BE2C (cell line): Measurements from ENCODE around the gene DCDC1.
"Not testable (repeated sequence)": the region's sequence is repeated elsewhere in the genome, so short reads cannot be mapped to it uniquely, and the experiment has no call there.

Experiments
- DNase-seq: peaks from one replicate; pipeline ENCODE4 v3.0.0-alpha.2; 2020
- H3K27me3 ChIP-seq: fragments of 250-450 bp; sonication (Bioruptor Pico); 2 replicates; pipeline ENCODE4 v1.5.1; 2020; ENCODE audit warnings: mild to moderate bottlenecking
- H3K36me3 ChIP-seq: fragments of 250-450 bp; sonication (Bioruptor Pico); 2 replicates; pipeline ENCODE4 v1.5.1; 2020; ENCODE audit warnings: mild to moderate bottlenecking
- H3K4me1 ChIP-seq: fragments of 250-450 bp; sonication (Bioruptor Pico); 2 replicates; pipeline ENCODE4 v1.5.1; 2020
- H3K4me3 ChIP-seq: 2 replicates; pipeline ENCODE4 v1.5.1; 2011; ENCODE audit warnings: low read depth, low read length
- H3K9me3 ChIP-seq: fragments of 250-450 bp; sonication (Bioruptor Pico); 2 replicates; pipeline ENCODE4 v1.5.1; 2020
- CTCF ChIP-seq: IDR thresholded peaks from 2 replicates; pipeline ENCODE4 v1.5.1; 2012; ENCODE audit warnings: mild to moderate bottlenecking, low read depth, low read length

The DCDC1 gene

DNA sequence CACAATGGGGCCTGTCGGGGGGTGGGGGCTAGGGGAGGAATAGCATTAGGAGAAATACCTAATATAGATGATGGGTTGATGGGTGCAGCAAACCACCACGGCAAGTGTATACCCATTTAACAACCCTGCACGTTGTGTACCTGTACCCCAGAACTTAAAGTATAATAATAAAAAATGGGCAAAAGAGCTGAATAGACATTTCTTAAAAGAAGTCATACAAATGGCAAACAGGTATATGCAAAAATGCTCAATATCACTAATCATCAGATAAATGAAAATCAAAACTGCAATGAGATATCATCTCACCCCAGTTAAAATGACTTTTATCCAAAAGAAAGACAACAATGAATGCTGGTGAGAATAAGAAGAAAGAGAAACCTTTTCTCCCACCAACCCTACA, 419.7 kb downstream of the DCDC1 start:
- DNase-seq, result no peak
- H3K9me3 ChIP-seq, result no peaks in the 10 kb centered on the region
- TF ChIP-seq CTCF, result no peak
- H3K27me3 ChIP-seq, result no peaks in the 10 kb centered on the region
- no peak overlapping the region for H3K4me3 ChIP-seq
- H3K4me1 ChIP-seq, result no peaks in the 10 kb centered on the region
- no peaks in the 10 kb centered on the region for H3K36me3 ChIP-seq

DNA sequence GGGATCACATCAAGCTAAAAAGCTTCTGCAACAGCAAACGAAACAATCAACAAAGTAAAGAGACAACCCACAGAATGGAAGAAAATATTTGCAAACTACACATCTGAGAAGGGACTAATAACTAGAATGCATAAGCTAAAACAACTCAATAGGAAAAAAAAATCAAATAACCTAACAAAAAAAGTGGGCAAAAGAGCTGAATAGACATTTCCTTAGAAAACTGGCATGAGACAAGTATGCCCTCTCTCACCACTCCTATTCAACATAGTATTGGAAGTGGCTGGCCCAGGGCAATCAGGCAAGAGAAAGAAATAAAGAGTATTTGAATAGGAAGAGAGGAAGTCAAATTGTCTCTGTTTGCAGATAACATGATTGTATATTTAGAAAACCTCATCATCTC, 421.8 kb downstream of the DCDC1 start:
- not testable (repeated sequence) for H3K36me3 ChIP-seq, H3K9me3 ChIP-seq, H3K27me3 ChIP-seq, DNase-seq, H3K4me3 ChIP-seq, H3K4me1 ChIP-seq

DNA sequence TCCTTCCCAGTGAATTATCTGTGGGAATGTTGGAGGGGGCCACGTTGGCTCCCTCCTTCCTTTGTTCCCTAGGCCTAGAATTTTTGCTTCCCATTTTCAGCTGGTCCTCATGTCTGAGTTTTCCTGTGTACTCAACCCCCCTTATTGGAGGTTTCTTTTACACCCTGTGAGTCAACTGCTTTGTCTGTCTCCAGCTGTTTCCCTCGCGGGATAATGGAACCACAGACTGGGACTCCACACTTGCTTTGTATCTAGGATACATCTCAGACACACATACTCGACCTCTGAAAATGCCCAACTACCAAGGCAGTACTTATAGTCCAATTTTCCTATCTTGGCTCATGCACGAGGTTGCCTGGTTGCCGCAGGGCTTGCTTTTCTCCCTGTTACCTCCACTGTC, 430.7 kb downstream of the DCDC1 start:
- TF ChIP-seq CTCF, result no peak

DNA sequence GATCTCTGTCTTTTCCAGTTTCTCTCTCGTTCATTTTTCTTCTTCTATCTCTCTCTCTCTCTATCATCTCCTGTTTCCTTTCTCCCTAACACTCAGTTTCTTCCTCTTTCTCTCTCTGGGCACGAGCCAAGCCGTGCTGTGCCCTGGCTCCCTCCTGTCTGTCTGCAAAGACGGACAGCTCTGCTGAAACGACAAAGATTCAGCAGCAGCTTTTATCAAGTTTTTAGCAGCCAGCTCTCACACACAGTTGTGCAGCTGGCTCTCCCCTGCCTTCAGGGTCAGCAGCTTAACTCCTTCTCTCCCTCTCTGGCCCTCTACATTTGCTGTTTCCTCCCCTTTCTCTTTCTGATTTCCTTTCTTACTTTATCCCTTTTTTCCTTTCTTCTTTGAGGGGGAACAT, 431.4 kb downstream of the DCDC1 start:
- Histone ChIP-seq H3K36me3 (no peaks in the 10 kb centered on the region), H3K9me3 (no peaks in the 10 kb centered on the region), H3K4me1 (no peaks in the 10 kb centered on the region), H3K4me3 (no peak overlapping the region), H3K27me3 (no peaks in the 10 kb centered on the region)
- TF ChIP-seq CTCF, result no peak
- DNase-seq, result no peak

More for the DNA sequence above, 430.7 kb downstream of the DCDC1 start:
- DNase-seq, result no peak
- Histone ChIP-seq H3K9me3 (no peaks in the 10 kb centered on the region), H3K4me1 (no peaks in the 10 kb centered on the region), H3K36me3 (no peaks in the 10 kb centered on the region), H3K27me3 (no peaks in the 10 kb centered on the region), H3K4me3 (no peak overlapping the region)

- Histone ChIP-seq H3K4me1 (no peaks in the 10 kb centered on the region), H3K9me3 (no peaks in the 10 kb centered on the region), H3K27me3 (no peaks in the 10 kb centered on the region), H3K36me3 (no peaks in the 10 kb centered on the region), H3K4me3 (no peak overlapping the region)
- DNase-seq, result no peak
- TF ChIP-seq CTCF, result no peak
These were observed 433.0 kb downstream of the DCDC1 start for GRCh38 chr11:30936491-30936890.

GRCh38 chr11:30935861-30936260, 433.7 kb downstream of the DCDC1 start:
- Histone ChIP-seq H3K4me1 (no peaks in the 10 kb centered on the region), H3K4me3 (no peak overlapping the region), H3K9me3 (no peaks in the 10 kb centered on the region), H3K36me3 (no peaks in the 10 kb centered on the region), H3K27me3 (no peaks in the 10 kb centered on the region)
- no peak for TF ChIP-seq CTCF
- no peak for DNase-seq

DNA sequence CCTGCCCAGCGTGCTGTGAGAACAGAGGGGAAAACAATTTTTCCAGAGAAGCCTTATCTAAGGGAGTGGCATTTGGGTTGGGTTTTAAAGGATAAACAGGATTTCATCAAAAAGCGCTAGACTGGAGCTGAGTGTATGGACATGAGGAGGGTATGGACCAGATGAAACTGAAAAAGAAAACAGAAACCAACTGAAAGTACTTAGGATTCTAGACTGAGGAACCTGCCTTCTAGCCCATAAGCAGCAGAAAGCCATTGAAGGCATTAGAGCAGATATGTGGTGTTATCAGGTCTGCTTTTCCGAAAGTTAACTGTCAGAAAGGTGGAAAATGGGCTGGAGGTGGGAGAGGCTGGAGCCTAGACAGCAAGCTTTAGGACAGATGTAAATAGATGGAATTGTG, 443.4 kb downstream of the DCDC1 start:
- no peaks in the 10 kb centered on the region for H3K9me3 ChIP-seq
- DNase-seq, result no peak
- no peaks in the 10 kb centered on the region for H3K4me1 ChIP-seq
- H3K4me3 ChIP-seq, result no peak overlapping the region
- H3K36me3 ChIP-seq, result no peaks in the 10 kb centered on the region
- no peak for TF ChIP-seq CTCF
- no peaks in the 10 kb centered on the region for H3K27me3 ChIP-seq
